ENCODE measurements around the gene IGFBP4. TPM values are rescaled to one million over a fixed set of nuclear protein-coding genes. Genes with fewer than 3 reads are reported as not detected.

IGFBP4 gene
- total RNA-seq, 2 donors from 2014 or later: 81.0 to 237 TPM

- DNase-seq (ENCODE audit: low spot score): no peak
Measured at GRCh38 chr17:40479754-40480480, 36.7 kb downstream of the IGFBP4 start.

GRCh38 chr17:40480501-40481003, 37.3 kb downstream of the IGFBP4 start:
- DNase-seq (ENCODE audit: low spot score): no peak
- no peaks in the 10 kb centered on the region for H3K27me3 ChIP-seq
- peaks cover 0 to 22% of the 10 kb centered on the region in 2 donors for H3K4me1 ChIP-seq
- H3K27ac ChIP-seq: no peak overlapping the region
- no peak for TF ChIP-seq CTCF (IDR thresholded peaks at IDR 0.05)
- H3K36me3 ChIP-seq: no peaks in the 10 kb centered on the region
- H3K9me3 ChIP-seq: no peaks in the 10 kb centered on the region
- no peak overlapping the region for H3K4me3 ChIP-seq

More at GRCh38 chr17:40479754-40480480, 36.7 kb downstream of the IGFBP4 start:
- H3K36me3 ChIP-seq: no peaks in the 10 kb centered on the region
- no peak overlapping the region for H3K27ac ChIP-seq
- H3K9me3 ChIP-seq: no peaks in the 10 kb centered on the region
- H3K4me3 ChIP-seq: no peak overlapping the region
- peaks cover 0 to 24% of the 10 kb centered on the region in 2 donors for H3K4me1 ChIP-seq
- no peak for TF ChIP-seq CTCF (IDR thresholded peaks at IDR 0.05)
- no peaks in the 10 kb centered on the region for H3K27me3 ChIP-seq

- H3K9me3 ChIP-seq: no peaks in the 10 kb centered on the region
- no peaks in the 10 kb centered on the region for H3K36me3 ChIP-seq
- H3K4me3 ChIP-seq: no peak overlapping the region
- no peak overlapping the region for H3K27ac ChIP-seq
- H3K27me3 ChIP-seq: no peaks in the 10 kb centered on the region
- no peak for DNase-seq (ENCODE audit: low spot score)
- peaks cover 0 to 17% of the 10 kb centered on the region in 2 donors for H3K4me1 ChIP-seq
- TF ChIP-seq CTCF (IDR thresholded peaks at IDR 0.05): no peak
Measured at GRCh38 chr17:40481106-40481505, 37.9 kb downstream of the IGFBP4 start.

GRCh38 chr17:40482722-40483121, 39.5 kb downstream of the IGFBP4 start:
- no peaks in the 10 kb centered on the region for H3K9me3 ChIP-seq
- no peak for DNase-seq (ENCODE audit: low spot score)
- H3K4me1 ChIP-seq: peaks cover 0 to 12% of the 10 kb centered on the region in 2 donors
- H3K36me3 ChIP-seq: no peaks in the 10 kb centered on the region
- TF ChIP-seq CTCF (IDR thresholded peaks at IDR 0.05): no peak
- no peaks in the 10 kb centered on the region for H3K27me3 ChIP-seq
- H3K4me3 ChIP-seq: no peak overlapping the region
- no peak overlapping the region for H3K27ac ChIP-seq

- H3K4me1 ChIP-seq: peaks cover 0 to 12% of the 10 kb centered on the region in 2 donors
- no peak for DNase-seq (ENCODE audit: low spot score)
- no peaks in the 10 kb centered on the region for H3K27me3 ChIP-seq
- no peak overlapping the region for H3K27ac ChIP-seq
- TF ChIP-seq CTCF (IDR thresholded peaks at IDR 0.05): no peak
- H3K9me3 ChIP-seq: no peaks in the 10 kb centered on the region
- H3K36me3 ChIP-seq: no peaks in the 10 kb centered on the region
- H3K4me3 ChIP-seq: no peak overlapping the region
Measured at GRCh38 chr17:40483679-40484078, 40.4 kb downstream of the IGFBP4 start.
